ENCODE measurements around the gene MANEAL.

MANEAL gene

DNA sequence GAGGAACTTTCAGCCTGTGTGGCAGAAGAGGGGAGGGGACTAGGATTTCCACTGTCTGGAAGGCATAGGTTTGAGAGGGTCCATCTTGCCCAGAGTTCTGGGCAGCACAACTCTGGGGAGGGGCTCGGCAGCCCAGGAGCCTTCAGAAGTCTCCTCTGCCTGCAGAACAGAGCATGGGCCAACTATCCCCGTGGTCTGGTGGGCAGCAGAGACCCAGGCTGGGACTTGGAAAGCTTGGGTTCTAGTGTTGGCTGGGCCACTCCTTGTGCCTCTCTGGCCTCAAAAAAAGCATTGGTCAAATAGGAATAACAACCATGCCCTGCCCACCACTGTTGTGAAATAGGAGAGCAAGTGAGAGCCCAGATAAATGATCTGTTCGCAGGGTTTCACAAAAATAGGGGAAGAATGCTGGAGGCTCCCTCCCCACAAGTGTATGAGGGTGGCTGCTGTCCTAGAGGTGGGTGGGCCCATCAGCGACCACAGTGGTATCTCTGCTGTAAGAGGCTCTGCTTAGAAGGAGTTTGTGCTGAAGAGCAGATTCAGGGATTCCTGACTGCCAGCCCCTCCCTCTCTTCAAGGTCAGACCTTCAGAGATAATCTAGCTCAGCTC lies 37.6 kb upstream of the MANEAL start:
- ChIA-PET POLR2A (interaction anchor here (1.5 kb wide), 1 partner anchor 64 kb away, joined by 5 read pairs; the partner anchor contains the start of gene CDCA8), CTCF (interaction anchor here (0.6 to 1.0 kb wide), 2 partner anchors 12 to 29 kb away, joined by 3 to 4 read pairs; no protein-coding TSS in a partner anchor)
- Histone ChIP-seq H3K27ac (ENCODE audit: extremely low read depth, low read depth, low read length) (no peak overlapping the region), H3K4me1 (ENCODE audit: control insufficient read depth, insufficient read depth, low read length) (no peaks in the 10 kb centered on the region), H3K9me3 (ENCODE audit: control insufficient read depth, insufficient read depth, low read depth, low read length) (no peaks in the 10 kb centered on the region), H3K4me3 (ENCODE audit: low read depth, low read length) (no peak overlapping the region), H3K36me3 (ENCODE audit: control insufficient read depth in 2 of 2, insufficient read depth in 1 of 2, low read length in 2 of 2) (no peaks in the 10 kb centered on the region)
- no peak for TF ChIP-seq ZNF596 (tag by site-specific recombination; IDR thresholded peaks at IDR 0.05)
- no peak for TF ChIP-seq ZFP37 (tag by site-specific recombination; IDR thresholded peaks at IDR 0.05)
- no peak for TF ChIP-seq KLF7 (tag by site-specific recombination; IDR thresholded peaks at IDR 0.05; ENCODE audit: borderline replicate concordance)
- no peak for TF ChIP-seq KLF8 (tag by site-specific recombination; IDR thresholded peaks at IDR 0.05)
- TF ChIP-seq ZNF292 (tag by site-specific recombination; IDR thresholded peaks at IDR 0.05; ENCODE audit: borderline replicate concordance, low read depth), result no peak
- TF ChIP-seq YY2 (tag by site-specific recombination; IDR thresholded peaks at IDR 0.05), result no peak
- no peak for TF ChIP-seq ZNF202 (tag by site-specific recombination; IDR thresholded peaks at IDR 0.05; ENCODE audit: borderline replicate concordance)
- TF ChIP-seq ZNF510 (tag by site-specific recombination; IDR thresholded peaks at IDR 0.05; ENCODE audit: insufficient replicate concordance), result no peak
- TF ChIP-seq ZNF211 (tag by site-specific recombination; IDR thresholded peaks at IDR 0.05; ENCODE audit: low read depth), result no peak
- TF ChIP-seq ZBTB20 (tag by site-specific recombination; IDR thresholded peaks at IDR 0.05), result no peak
- TF ChIP-seq, protein P1, sequence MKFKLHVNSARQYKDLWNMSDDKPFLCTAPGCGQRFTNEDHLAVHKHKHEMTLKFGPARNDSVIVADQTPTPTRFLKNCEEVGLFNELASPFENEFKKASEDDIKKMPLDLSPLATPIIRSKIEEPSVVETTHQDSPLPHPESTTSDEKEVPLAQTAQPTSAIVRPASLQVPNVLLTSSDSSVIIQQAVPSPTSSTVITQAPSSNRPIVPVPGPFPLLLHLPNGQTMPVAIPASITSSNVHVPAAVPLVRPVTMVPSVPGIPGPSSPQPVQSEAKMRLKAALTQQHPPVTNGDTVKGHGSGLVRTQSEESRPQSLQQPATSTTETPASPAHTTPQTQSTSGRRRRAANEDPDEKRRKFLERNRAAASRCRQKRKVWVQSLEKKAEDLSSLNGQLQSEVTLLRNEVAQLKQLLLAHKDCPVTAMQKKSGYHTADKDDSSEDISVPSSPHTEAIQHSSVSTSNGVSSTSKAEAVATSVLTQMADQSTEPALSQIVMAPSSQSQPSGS (tag by site-specific recombination; IDR thresholded peaks at IDR 0.05; ENCODE audit: low read depth), result no peak
- TF ChIP-seq RBAK (tag by site-specific recombination; IDR thresholded peaks at IDR 0.05), result no peak
- TF ChIP-seq ZNF521 (tag by site-specific recombination; IDR thresholded peaks at IDR 0.05), result no peak

DNA sequence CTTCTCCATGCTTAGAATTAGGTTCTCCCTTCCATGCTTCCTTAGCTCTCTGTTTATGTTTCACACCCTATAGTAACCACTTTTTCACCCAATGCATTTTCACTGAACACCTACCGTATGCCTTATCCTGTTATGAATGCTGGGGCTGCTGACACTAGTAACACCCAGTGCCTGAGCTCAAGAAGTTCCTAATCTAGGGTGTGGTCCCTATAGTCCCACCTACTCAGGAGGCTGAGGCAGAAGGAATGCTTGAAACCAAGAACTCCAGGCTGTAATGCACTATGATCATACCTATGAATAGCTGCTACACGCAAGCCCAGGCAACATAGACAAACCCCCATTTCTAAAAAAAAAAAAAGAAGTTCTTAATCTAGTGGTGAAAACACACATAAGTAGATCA lies 34.2 kb upstream of the MANEAL start:
- TF ChIP-seq ZNF221 (tag by site-specific recombination; IDR thresholded peaks at IDR 0.05; ENCODE audit: borderline replicate concordance), result no peak
- no peak for TF ChIP-seq ZNF112 (tag by site-specific recombination; IDR thresholded peaks at IDR 0.05)
- TF ChIP-seq, protein P2, sequence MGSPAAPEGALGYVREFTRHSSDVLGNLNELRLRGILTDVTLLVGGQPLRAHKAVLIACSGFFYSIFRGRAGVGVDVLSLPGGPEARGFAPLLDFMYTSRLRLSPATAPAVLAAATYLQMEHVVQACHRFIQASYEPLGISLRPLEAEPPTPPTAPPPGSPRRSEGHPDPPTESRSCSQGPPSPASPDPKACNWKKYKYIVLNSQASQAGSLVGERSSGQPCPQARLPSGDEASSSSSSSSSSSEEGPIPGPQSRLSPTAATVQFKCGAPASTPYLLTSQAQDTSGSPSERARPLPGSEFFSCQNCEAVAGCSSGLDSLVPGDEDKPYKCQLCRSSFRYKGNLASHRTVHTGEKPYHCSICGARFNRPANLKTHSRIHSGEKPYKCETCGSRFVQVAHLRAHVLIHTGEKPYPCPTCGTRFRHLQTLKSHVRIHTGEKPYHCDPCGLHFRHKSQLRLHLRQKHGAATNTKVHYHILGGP (tag by site-specific recombination; IDR thresholded peaks at IDR 0.05), result no peak
- no peak for TF ChIP-seq ZNF140 (tag by site-specific recombination; IDR thresholded peaks at IDR 0.05)
- no peak for TF ChIP-seq ZNF114 (tag by site-specific recombination; IDR thresholded peaks at IDR 0.05)
- no peak for TF ChIP-seq ZNF626 (tag by site-specific recombination; IDR thresholded peaks at IDR 0.05)
- no peak for TF ChIP-seq ZNF16 (tag by site-specific recombination; IDR thresholded peaks at IDR 0.05; ENCODE audit: low read depth)
- TF ChIP-seq ZNF175 (tag by site-specific recombination; IDR thresholded peaks at IDR 0.05), result no peak
- ChIA-PET POLR2A (interaction anchor here (0.8 kb wide), 1 partner anchor 12 kb away, joined by 3 read pairs; no protein-coding TSS in a partner anchor), CTCF (no interaction called here)
- no peaks in the 10 kb centered on the region for H3K9me3 ChIP-seq (ENCODE audit: control insufficient read depth, insufficient read depth, low read depth, low read length)
- no peak overlapping the region for H3K4me3 ChIP-seq (ENCODE audit: low read depth, low read length)
- no peaks in the 10 kb centered on the region for H3K36me3 ChIP-seq (ENCODE audit: control insufficient read depth in 2 of 2, insufficient read depth in 1 of 2, low read length in 2 of 2)
- no peak overlapping the region for H3K27ac ChIP-seq (ENCODE audit: extremely low read depth, low read depth, low read length)
- H3K4me1 ChIP-seq (ENCODE audit: control insufficient read depth, insufficient read depth, low read length), result no peaks in the 10 kb centered on the region
